ENCODE measurements around the gene CHCHD3. TPM values are rescaled to one million over a fixed set of nuclear protein-coding genes. Genes with fewer than 3 reads are reported as not detected.

CHCHD3 gene
- total and polyA plus RNA-seq, 9 of the 15 experiments (the other 6 are each of a cell fraction or from before 2014, with no cell fraction given) = 66.2 to 279 (median 204) TPM

GRCh38 chr7:133077394-133077793, 4.5 kb downstream of the CHCHD3 start (continued):
- TF ChIP-seq THRAP3 (IDR thresholded peaks at IDR 0.05; ENCODE audit: borderline replicate concordance) (no peak), PTBP1 (IDR thresholded peaks at IDR 0.05; ENCODE audit: low read depth, low read length) (no peak), GTF2E2 (tag; IDR thresholded peaks at IDR 0.05) (no peak), ZNF444 (CRISPR knock-in tag; IDR thresholded peaks at IDR 0.05) (no peak), JUN (IDR thresholded peaks at IDR 0.05; ENCODE audit: borderline replicate concordance, low read depth, low read length) (no peak), JUN (CRISPR knock-in tag; IDR thresholded peaks at IDR 0.05; ENCODE audit: borderline replicate concordance) (no peak), USF1 (CRISPR knock-in tag; IDR thresholded peaks at IDR 0.05) (no peak), ZNF764 (CRISPR knock-in tag; IDR thresholded peaks at IDR 0.05; ENCODE audit: low read depth) (no peak), DLX4 (CRISPR knock-in tag; IDR thresholded peaks at IDR 0.05) (no peak), TCF3 (CRISPR knock-in tag; IDR thresholded peaks at IDR 0.05) (peak; percentile 38; the same call in 1 of the 2 replicates), MXI1 (IDR thresholded peaks at IDR 0.05; ENCODE audit: low read depth, low read length) (no peak), ZNF274 (IDR thresholded peaks at IDR 0.05; ENCODE audit: borderline replicate concordance, low read depth, low read length) (no peak), TAF1 (IDR thresholded peaks at IDR 0.05; ENCODE audit: control insufficient read depth, extremely low read depth, insufficient read depth, low read length, severe bottlenecking) (no peak), BRF1 (IDR thresholded peaks at IDR 0.05; ENCODE audit: borderline replicate concordance, extremely low read depth, insufficient read length) (no peak), CBFB (CRISPR knock-in tag; IDR thresholded peaks at IDR 0.05) (no peak), KDM1A (IDR thresholded peaks at IDR 0.05) (no peak), ZBTB26 (CRISPR knock-in tag; IDR thresholded peaks at IDR 0.05) (no peak), KDM4B (IDR thresholded peaks at IDR 0.05; ENCODE audit: borderline replicate concordance in 2 of 2, low read depth in 1 of 2) (no peak), ELF1 (tag; IDR thresholded peaks at IDR 0.05) (no peak), COPS2 (conservative IDR thresholded peaks at IDR 0.05) (no peak), ESRRB (CRISPR knock-in tag; IDR thresholded peaks at IDR 0.05; ENCODE audit: borderline replicate concordance) (no peak), NONO (IDR thresholded peaks at IDR 0.05; ENCODE audit: low read depth in 2 of 2, low read length in 1 of 2) (no peak)

Measured in K562 (cell line).